Hematopoietic multipotent progenitor cell treated with erythropoietin and hydrocortisone succinate and interleukin-3 and kit ligand, for 8 days (in vitro differentiated cells): Measurements from ENCODE around the gene GFM1.

Experiments used
- DNase-seq: peaks from one replicate; pipeline ENCODE4 v3.0.0-alpha.2; 2015

The GFM1 gene

DNA sequence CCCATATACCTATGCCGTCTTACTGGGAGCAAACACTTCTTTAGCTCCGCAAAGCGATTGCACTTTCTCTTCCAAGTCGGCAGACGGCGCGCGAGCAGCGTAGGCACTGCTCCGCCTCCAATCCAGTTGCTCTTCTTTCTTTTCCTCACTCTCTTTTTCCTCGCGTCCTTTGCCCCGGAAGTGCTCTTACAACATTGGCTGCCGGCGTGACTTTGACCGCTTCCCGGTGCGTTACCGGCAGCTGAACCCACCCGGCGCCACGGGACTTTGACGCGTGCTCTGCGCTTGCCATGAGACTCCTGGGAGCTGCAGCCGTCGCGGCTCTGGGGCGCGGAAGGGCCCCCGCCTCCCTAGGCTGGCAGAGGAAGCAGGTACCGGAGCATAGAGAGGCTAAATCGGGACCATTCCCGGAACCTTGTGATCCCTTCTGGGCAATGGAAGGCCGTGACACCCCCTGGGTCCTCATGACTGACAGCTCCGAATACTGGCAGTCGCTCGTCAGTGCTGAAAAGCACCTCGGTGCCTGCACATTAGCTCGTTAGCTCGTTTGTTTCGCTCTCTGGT is at the start of gene GFM1:
GFM1 (plus strand) TSS at position 183 of the 564 bp plus-strand sequence; CDS start at position 291, 108 bp downstream.
- peak; percentile 99 for DNase-seq

DNA sequence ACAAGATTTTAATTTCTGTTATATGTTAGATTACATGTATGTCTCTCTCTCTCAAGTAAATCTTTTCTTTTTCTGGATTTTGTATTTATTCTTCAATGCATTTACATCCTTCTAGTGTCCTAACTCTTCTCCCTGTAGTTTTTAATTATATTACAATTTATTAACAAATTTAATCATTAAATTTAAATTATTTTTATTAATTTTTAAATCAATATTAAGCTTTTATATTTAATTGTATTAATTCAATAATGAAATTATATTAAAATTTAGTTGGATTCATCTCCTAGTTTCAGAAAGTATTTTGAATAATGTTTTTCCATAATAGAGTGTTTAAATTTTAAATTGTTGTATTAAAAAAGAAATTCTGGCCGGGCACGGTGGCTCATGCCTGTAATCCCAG is 43.5 kb upstream of the GFM1 start:
- no peak for DNase-seq

DNA sequence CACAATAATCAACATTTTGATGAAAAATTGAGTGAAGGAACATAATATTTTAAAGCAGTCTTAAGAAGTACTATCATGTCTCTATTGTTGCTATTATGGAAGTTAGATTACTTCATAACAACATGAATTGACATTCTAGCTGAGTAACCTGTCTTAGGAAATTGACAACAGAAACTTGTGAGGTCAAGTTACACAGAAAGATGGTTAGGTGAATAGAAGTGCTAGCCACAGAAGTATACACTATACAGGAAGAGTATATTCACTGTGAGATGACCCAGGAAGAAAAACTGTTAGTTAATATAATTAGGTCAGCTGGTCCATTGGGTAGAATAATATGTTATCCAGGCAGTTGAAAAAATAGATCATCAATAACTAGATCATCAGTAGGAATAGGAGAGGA is 42.1 kb upstream of the GFM1 start:
- no peak for DNase-seq

DNA sequence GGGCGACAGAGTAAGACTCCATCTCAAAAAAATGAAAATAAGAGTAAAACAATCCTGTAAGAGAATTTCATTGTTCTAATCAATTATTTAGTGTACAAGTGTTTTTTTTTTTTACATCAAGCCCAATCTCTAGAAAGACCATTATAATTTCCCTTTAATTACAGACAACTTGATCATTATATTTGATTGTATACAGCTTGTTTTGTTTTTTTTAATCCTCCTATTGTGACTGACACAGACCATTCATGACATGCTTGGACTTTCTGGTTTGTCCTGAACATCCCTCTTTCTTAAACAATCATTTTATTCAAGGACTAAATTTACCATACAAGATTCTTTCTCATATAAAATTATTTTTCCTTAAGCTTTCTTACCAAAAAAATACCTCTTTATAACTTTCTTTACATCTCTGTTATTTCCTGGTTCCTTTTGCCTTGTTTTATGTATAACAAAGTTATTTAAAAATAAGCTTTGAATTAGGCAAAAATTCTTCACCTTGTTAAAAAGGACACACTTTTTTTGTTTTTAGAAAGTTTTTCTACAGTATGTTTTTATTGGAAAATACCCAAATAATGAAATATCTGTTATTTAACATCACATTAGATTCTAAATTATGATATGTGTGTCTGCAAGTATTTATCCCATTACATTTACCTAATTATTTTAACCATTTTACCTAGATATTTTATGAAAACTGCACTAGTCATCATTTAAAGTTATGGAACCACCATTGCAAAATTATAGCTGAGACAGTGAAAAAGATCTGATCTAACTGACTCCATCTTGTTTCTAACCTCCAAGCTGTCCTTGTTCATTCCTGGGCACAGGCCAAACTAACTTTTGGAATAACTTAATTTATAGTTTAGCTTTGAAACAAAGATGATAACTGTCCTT is 26.1 kb upstream of the GFM1 start:
- no peak for DNase-seq

GRCh38 chr3:158625881-158626280 is 18.4 kb upstream of the GFM1 start:
- DNase-seq = no peak

DNA sequence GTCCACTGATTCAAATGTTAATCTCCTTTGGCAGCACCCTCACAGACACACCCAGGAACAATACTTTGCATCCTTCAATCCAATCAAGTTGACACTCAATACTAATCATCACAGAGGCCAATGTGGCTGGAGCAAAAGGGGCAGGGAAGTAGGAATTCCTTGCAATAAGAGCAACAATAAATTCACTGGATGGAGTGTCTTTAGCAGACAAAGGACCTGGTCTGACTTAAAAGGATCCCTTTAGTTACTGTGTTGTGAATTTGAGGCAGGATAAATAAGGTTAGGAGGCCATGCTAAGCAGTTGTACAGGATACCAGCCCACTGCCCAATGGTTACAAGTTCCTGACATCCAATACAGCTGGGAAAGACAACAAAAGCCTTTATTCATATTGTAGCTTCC is 12.3 kb upstream of the GFM1 start:
- DNase-seq = no peak

DNA sequence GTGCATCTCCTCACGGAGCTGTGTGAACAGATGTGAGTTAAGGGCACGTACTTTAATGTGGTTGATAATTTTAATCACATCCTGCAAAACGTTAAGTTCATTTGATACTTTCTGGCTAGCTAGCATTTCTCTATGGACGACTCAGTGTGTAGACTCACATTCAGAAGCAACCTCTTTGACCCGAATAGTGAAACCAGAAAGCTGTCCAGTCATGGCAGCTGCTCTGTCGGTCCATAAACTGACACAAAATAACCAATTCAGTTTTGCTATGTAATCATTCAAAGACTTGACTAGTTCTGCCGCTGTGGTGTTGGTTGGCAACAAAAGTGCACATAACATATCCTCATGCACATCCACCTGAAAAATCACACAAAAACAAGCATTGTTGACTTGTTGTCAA is 3.7 kb upstream of the GFM1 start:
- no peak for DNase-seq

- no peak for DNase-seq
Observed at GRCh38 chr3:158642005-158642404, 2.3 kb upstream of the GFM1 start.

DNA sequence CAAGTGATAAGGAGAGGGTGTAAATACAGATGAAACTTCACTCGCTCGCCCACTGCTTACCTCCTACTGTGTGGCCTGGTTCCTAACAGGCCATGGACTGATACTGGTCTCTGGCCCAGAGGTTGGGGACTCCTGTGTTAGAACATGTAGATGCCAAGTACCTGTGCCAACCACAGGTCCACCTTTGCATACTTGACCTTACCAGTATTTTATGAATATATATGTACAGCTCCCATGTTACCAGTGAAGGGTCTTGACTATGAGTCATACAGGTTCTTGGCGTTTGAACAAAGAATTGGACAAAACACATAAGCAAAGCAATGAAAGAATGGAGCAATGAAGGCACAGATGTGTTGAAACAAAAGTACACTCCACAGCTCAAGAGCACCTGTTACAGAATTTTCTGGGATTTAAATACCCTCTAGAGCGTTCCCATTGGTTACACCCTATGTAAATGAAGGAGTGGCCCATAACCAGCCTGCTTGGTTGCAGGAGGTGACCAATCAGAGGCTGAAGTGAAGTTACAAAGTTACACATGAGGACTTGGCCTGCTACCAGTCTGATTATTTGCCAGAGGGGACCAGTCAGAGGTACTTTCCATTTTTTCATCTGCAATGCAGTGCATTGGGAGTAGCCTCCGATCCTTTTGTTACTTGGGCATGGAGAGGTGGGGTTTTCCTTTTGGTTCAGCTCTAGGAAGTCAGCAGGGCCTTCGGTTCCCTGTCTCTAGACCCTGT is 1.7 kb upstream of the GFM1 start:
- no peak for DNase-seq

GRCh38 chr3:158649791-158650190 is 5.5 kb downstream of the GFM1 start:
- peak; percentile 42 for DNase-seq

DNA sequence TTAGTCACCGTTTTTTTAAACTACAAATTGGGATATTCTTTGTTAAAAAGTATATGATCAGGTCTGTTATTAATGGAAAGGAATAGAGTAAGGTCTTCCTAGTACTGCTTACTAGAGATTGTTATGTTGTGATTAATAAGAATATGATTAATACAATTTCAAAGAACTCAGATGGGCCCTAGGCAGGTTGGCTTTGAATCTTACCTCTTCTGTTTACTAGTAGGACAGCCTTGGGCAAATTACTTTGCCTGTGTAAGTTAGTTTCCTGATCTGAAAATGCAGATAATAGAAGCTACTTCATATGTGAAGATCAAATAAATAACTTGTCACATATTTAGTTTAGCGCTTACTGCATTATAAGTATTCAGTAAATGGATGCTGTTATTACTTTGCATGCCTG is 6.9 kb downstream of the GFM1 start:
- DNase-seq = no peak

DNA sequence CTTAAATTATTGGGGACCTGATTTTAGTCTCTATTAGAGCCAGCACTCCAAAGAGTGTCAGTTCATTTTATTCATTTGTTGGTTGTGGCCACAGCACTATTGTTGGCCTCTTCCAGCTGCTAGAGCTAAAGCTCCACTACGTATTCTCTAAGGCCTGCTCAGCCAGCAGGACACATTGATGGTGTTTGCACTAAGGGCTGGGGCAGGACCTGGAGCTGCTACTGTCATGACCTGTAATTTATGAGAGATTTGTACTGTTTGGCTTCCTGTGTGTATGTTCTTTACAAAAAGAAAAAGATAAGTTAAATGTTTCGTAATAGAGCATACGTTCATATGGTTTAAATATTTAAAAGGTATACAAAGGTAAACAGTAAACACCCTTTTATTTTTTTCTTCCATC is 8.1 kb downstream of the GFM1 start:
- DNase-seq = no peak

DNA sequence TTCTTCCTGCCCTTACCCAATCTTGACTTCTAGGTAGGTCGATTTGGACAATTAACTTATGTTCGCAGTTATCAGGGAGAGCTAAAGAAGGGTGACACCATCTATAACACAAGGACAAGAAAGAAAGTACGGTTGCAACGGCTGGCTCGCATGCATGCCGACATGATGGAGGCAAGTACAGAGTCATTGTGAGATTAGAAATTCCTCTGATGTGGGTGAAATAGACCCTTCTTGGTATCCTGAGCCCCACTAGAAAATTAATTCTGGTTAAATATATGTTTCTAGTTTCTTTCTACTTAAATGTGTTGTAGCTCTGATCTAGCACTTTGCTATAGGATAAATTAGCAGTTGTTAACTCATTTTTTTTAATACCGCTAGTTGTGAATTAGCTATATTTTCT is 14.6 kb downstream of the GFM1 start:
- no peak for DNase-seq

- DNase-seq = peak; percentile 86
Observed at GRCh38 chr3:158659454-158660237, 15.3 kb downstream of the GFM1 start.

DNA sequence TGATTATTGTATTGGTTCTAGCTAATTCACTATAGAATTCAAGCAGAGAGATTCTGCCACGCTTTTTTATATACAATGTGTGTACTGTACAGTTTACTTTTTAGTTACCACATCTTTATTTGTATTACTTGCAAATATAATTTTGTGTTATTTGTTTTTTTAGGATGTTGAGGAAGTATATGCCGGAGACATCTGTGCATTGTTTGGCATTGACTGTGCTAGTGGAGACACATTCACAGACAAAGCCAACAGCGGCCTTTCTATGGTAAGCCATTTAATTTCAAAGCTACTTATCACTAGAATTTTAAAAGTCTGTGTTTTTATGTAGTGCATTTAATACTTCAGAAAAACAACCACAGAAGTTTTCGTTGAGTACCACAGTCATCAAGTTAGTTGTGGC is 16.4 kb downstream of the GFM1 start:
- DNase-seq = no peak

- DNase-seq = no peak
Observed at GRCh38 chr3:158663246-158663645, 18.9 kb downstream of the GFM1 start.

DNA sequence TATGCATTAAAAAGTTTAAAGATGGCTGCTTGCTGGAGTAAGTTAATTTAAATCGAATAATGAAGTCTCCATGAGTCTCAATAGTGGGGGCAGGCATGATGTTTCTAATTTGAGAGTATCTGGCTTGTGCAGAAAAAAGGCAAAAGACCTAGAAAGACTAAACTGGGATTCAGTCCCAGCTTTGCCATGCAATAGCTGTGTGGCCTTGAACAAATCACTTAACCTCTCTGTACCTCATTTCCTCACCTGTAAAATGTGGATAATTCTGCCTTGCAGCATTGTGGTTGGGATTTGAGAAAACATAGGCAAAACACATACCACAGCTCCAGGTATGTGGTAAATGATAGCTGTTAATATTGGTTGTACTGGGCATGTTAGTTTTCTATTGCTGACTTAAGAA is 19.5 kb downstream of the GFM1 start:
- DNase-seq = no peak

DNA sequence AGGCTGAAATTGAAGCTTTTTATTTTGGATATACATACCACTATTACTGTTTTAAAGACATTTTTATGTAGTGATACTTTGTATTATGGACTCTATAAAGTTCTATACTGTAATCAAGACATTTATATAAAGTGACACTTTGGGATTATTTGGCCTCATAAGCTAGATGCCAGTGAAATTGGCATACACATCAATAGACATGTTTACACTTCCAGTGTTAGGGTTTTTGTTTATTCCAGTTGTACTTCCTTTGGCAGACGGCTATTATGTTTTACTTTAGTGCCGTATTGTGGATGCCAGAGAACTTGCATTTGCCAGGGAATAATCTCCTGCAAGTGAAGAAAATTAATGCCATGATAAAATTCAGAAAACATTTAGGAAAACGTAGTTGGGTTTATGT is 22.1 kb downstream of the GFM1 start:
- DNase-seq = no peak

DNA sequence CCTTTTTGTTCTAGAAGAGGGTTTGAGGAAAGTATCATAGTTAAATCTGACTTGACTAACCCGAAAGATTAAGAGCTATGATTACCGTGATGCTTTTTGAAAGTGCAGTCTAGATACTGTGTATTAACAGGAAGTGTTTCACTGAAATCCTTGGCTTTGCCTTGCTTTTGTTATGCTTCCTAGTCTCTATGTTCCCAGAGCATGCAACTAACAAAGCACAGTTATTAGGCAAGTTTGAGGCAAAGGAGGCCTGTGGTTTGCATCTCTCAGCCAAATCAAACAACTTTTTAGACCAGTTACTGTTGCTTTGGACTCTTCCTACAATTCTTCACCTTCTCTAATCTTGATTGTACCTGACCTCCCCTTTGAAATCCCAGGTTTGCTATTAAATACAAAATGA is 24.2 kb downstream of the GFM1 start:
- DNase-seq = no peak

- DNase-seq = peak; percentile 69
Observed at GRCh38 chr3:158671821-158672214, 27.5 kb downstream of the GFM1 start.

- DNase-seq = peak; percentile 96
Observed at GRCh38 chr3:158672215-158673176, 28.2 kb downstream of the GFM1 start, which contains the start of gene LXN. TSS of gene LXN (minus strand) at chr3:158672648. CDS start at chr3:158672478, 170 bp downstream.

- no peak for DNase-seq
Observed at GRCh38 chr3:158678687-158679086, 34.4 kb downstream of the GFM1 start.
